Skeletal muscle tissue (tissue), 4 donors: ENCODE measurements around the gene IRAK4. TPM values are rescaled to one million over a fixed set of nuclear protein-coding genes. Genes with fewer than 3 reads are reported as not detected.

Experiments
- H3K27ac ChIP-seq: one replicate; pipeline ENCODE4 v1.7.0; 2013; ENCODE audit warnings: mild to moderate bottlenecking, low read depth, low read length, inconsistent platforms
- H3K27me3 ChIP-seq, 3 donors: one replicate each; pipeline ENCODE4 v1.7.0; 2013; ENCODE audit warnings: low read length in 3 of 3; ENCODE audit not compliant: control insufficient read depth in 3 of 3, insufficient read depth in 3 of 3
- H3K36me3 ChIP-seq, 3 donors: one replicate each; pipeline ENCODE4 v1.7.0; 2013; ENCODE audit warnings: low read length in 3 of 3; ENCODE audit not compliant: control insufficient read depth in 3 of 3, insufficient read depth in 3 of 3
- H3K4me1 ChIP-seq, 3 donors: one replicate each; pipeline ENCODE4 v1.7.0; 2013; ENCODE audit warnings: low read length in 3 of 3, mild to moderate bottlenecking in 3 of 3; ENCODE audit not compliant: control insufficient read depth in 3 of 3, insufficient read depth in 3 of 3
- H3K4me3 ChIP-seq, 3 donors: one replicate each; pipeline ENCODE4 v1.7.0; 2013; ENCODE audit warnings: low read length in 3 of 3
- H3K9ac ChIP-seq, 3 donors: one replicate each; pipeline ENCODE4 v1.7.0; 2013; ENCODE audit warnings: low read length in 3 of 3, mild to moderate bottlenecking in 3 of 3, moderate library complexity in 2 of 3, low read depth in 1 of 3
- H3K9me3 ChIP-seq, 3 donors: one replicate each; pipeline ENCODE4 v1.7.0; 2013; ENCODE audit warnings: low read length in 3 of 3; ENCODE audit not compliant: control insufficient read depth in 3 of 3
- total RNA-seq: library from RNA; depleted of rRNA; stranded (reverse); fragments of >200 nt; gene quantifications from one replicate; pipeline ENCODE4 v1.2.3, GENCODE V29; 2014
- donor health status: Osteomylitis.

IRAK4 gene
- total RNA-seq, 1 donor from 2014 or later: 7.3 TPM

DNA sequence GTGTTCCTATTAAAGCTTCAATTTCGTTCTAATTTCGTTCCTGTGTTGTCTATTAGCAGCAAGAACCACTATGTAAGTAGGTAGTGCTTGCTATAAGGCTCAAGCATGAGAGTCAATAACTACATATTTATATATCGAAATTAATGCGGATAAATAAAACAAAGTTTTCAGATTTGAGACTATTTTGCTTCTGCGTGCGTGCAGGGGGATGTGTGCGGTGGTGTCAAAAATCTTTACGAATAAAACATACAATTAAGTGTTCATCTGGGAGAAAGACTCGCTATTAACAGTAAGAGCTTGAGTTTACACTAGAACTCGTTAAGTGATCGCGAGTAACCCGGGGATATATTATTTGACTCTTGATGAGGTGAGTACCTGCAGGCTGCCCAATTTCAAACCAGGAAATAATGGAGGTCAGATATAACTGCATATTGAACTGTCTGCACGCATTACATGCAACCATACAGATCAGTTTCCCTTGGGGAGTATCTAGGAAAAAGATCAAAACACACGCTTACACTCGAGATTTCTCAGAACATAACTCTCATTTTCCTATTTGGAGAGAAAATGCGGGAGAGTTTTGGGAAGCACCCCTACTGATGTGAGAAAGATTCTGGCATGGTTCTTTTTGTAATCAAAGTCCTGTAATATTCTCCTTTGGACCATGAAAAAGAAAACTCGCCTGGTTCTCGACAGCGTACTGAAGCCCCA, 46.6 kb downstream of the IRAK4 start:
- no peaks in the 10 kb centered on the region for H3K9me3 ChIP-seq
- no peaks in the 10 kb centered on the region for H3K27me3 ChIP-seq
- H3K4me3 ChIP-seq: peak overlapping the region; percentile 85 to 95 (median 94)
- H3K27ac ChIP-seq: peak overlapping the region; percentile 96
- H3K36me3 ChIP-seq: peaks cover 5 to 6% (median 5%) of the 10 kb centered on the region in 3 donors
- peak overlapping the region; percentile 84 to 96 (median 96) for H3K9ac ChIP-seq
- H3K4me1 ChIP-seq: peaks cover 0 to 14% (median 4%) of the 10 kb centered on the region in 3 donors

DNA sequence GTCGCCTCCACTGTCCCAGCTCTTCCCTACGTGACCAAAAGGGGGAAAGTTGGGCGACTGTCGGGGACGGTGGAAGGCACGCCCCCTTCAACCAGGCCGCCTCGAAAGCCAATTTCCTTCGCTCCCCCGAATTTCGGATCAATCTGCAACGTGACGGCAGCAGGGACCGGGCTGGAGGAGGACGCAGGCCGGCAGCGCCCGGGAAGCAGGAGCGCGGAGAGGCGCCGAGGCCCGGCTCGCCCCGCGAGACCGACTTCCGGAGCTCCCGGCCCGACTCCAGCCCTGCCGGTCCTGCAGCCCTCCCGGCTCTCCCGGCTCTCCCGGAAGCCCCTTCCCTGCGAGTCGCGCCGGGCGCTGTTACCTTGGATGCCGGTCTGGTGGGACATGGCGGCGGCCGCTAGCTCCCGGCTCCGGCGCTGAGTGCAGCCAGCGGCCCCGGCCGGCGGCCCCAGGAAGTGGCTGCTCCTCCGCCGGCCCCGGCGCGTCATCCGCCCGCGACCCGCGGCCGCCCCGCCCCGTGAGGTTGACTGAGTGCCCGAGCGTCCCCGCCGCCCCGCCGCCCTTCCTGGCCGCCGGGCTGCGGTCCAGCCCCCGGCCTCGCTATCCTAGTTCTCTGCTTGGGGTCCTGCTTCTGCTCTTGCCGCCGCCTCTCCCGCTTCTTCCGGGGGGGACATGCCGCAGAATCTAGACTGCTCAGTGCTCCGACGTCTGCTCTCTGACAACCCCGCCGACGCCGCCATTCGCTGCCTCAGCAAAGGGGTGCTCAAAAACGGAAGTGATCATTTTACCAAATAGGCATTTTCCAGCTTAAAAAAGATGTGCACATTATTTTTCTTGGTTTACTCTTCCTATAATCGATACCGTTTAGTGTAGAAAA, 47.3 kb downstream of the IRAK4 start, which contains the start of gene TWF1:
Gene TWF1 (minus strand): TSS at position 458 of the 877 bp plus-strand sequence. CDS start 72 bp downstream, at position 386.
- H3K9me3 ChIP-seq: no peaks in the 10 kb centered on the region
- no peaks in the 10 kb centered on the region for H3K27me3 ChIP-seq
- peak within 1 kb of the TSS; percentile 85 to 95 (median 94) for H3K4me3 ChIP-seq

DNA sequence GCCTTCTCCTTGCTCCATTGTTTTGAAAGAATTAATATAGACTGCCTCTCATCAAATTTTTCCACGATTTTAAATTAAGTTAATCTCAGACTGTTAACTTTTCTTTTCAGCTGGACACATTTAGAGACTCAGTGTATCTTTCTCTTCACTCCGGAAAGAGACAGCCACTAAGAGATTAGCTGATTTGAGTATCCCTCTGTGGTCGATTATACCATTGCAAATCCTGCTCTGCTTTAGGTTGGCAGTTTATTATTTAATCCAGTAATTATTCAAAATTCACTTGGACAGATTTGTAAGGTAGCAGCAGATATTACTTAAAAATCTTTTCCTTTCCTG, 48.0 kb downstream of the IRAK4 start:
- Histone ChIP-seq H3K27me3 (no peaks in the 10 kb centered on the region), H3K9ac (peak overlapping the region; percentile 84 to 96 (median 96)), H3K4me1 (peaks cover 0 to 14% (median 4%) of the 10 kb centered on the region in 3 donors), H3K9me3 (no peaks in the 10 kb centered on the region), H3K4me3 (peak overlapping the region; percentile 73 to 94 (median 85)), H3K36me3 (no peaks in the 10 kb centered on the region), H3K27ac (peak overlapping the region; percentile 96)

More for the DNA sequence above, 47.3 kb downstream of the IRAK4 start, which contains the start of gene TWF1:
- H3K27ac ChIP-seq: peak within 1 kb of the TSS; percentile 96
- peak within 1 kb of the TSS; percentile 84 to 96 (median 96) for H3K9ac ChIP-seq
- H3K4me1 ChIP-seq: peaks cover 0 to 14% (median 4%) of the 10 kb centered on the region in 3 donors
- peaks cover 0 to under 1% (median under 1%) of the 10 kb centered on the region in 3 donors for H3K36me3 ChIP-seq

DNA sequence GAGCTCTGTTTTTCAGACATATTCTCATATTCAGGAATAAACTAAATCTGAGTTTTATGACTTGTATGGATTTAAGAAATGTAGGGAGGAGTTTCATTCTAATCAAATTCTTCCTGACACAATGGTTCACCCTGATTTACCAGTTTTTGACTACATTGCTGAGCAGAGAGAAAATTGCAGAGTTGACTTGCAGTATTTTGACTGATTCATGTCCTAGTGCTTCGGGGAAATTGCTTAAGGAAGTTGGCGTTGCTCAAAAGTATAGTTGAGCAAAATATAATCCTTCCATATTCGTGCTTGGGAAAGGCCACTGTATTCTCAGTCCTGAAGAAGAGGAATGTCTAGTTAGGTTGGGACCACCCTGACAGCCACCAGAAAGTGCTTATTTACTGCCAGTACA, 48.6 kb downstream of the IRAK4 start:
- peak overlapping the region; percentile 96 for H3K27ac ChIP-seq

DNA sequence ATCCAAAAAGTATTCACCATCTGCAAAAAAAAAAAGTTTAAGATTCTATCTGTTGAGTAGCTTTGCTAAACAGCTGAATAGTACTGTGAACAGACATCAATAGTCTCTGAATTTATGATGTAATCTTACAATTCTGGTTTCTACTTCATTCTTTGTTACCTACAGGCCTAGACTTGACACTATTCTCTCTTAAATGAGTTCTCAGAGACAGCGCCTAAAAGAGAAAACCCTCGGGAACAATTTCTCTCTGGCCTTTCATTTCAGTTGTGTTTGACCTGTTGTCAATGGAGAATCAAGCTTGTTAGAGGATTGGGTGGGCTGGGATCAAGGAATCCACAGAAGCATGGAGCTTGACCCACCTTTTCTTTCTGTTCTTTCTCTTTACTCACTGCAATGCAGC, 53.3 kb downstream of the IRAK4 start:
- Histone ChIP-seq H3K9me3 (no peaks in the 10 kb centered on the region), H3K27ac (no peak overlapping the region), H3K36me3 (no peaks in the 10 kb centered on the region), H3K9ac (no peak overlapping the region), H3K4me1 (peaks cover 0 to 2% (median 0%) of the 10 kb centered on the region in 3 donors), H3K4me3 (no peak overlapping the region), H3K27me3 (no peaks in the 10 kb centered on the region)

More for the DNA sequence above, 48.6 kb downstream of the IRAK4 start:
- H3K4me3 ChIP-seq: no peak overlapping the region
- H3K27me3 ChIP-seq: no peaks in the 10 kb centered on the region
- H3K9ac ChIP-seq: no peak overlapping the region
- H3K36me3 ChIP-seq: no peaks in the 10 kb centered on the region
- no peaks in the 10 kb centered on the region for H3K9me3 ChIP-seq
- H3K4me1 ChIP-seq: peaks cover 0 to 14% (median 4%) of the 10 kb centered on the region in 3 donors

DNA sequence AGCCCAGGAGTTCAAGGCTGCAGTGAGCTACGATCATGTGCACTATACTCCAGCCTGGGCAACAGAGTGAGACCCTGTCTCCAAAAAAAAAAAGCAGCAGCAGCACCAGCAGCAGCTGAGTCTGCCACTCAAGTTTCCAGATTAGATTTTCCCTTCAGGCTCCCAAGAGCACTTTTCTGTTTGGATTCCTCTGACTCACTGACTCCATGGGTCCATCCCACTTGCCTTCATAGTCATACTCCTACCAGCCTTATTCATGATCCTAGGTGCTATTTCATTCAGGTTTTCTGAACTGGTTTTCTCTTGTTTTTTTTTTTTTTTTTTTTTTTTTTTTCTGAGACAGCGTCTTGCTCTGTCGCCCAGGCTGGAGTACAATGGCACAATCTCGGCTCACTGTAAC, 54.2 kb downstream of the IRAK4 start:
- H3K27me3 ChIP-seq: no peaks in the 10 kb centered on the region
- H3K9me3 ChIP-seq: no peaks in the 10 kb centered on the region
- no peak overlapping the region for H3K27ac ChIP-seq
- no peak overlapping the region for H3K4me3 ChIP-seq
- H3K9ac ChIP-seq: no peak overlapping the region
- no peaks in the 10 kb centered on the region for H3K36me3 ChIP-seq
- peaks cover 0 to 2% (median 0%) of the 10 kb centered on the region in 3 donors for H3K4me1 ChIP-seq

DNA sequence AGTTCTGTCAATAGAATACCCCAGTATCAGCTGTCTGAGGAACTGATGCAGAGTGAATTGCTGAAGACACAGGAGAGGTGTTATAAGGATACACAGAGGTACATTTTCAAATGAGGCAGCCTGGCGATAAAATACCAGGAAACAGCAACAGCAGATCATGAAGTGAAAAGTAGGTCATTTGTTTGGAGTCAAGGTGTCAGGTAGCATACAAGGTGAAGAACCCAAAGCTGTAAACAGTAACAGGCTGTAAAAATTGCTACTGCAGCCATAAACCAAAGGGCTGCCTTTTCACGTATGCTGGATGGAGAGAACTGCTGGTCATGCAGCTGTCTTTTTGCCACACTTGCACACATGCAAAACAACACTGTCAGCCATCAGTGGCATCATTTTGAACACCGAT, 56.7 kb downstream of the IRAK4 start:
- Histone ChIP-seq H3K9ac (no peak overlapping the region), H3K4me3 (no peak overlapping the region), H3K27me3 (no peaks in the 10 kb centered on the region), H3K27ac (no peak overlapping the region), H3K4me1 (peaks cover 0 to 2% (median 0%) of the 10 kb centered on the region in 3 donors), H3K36me3 (no peaks in the 10 kb centered on the region), H3K9me3 (no peaks in the 10 kb centered on the region)

DNA sequence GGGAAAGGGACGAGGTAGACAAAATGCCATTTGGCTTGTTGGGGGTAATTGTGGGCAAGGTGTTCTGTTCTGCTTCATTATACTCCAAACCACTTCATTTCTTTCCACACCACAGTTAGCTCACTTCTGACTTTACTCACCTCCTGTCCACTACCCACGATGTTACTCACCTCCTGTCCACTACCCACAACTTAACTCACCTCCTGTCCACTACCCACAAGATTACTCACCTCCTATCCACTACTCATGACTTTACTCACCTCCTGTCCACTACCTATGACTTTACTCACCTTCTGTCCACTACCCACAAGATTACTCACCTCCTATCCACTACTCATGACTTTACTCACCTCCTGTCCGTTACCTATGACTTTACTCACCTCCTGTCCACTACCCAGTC, 57.4 kb downstream of the IRAK4 start:
- Histone ChIP-seq H3K27ac (no peak overlapping the region), H3K9me3 (no peaks in the 10 kb centered on the region), H3K9ac (no peak overlapping the region), H3K36me3 (no peaks in the 10 kb centered on the region), H3K4me1 (peaks cover 0 to 2% (median 0%) of the 10 kb centered on the region in 3 donors), H3K27me3 (no peaks in the 10 kb centered on the region), H3K4me3 (no peak overlapping the region)

DNA sequence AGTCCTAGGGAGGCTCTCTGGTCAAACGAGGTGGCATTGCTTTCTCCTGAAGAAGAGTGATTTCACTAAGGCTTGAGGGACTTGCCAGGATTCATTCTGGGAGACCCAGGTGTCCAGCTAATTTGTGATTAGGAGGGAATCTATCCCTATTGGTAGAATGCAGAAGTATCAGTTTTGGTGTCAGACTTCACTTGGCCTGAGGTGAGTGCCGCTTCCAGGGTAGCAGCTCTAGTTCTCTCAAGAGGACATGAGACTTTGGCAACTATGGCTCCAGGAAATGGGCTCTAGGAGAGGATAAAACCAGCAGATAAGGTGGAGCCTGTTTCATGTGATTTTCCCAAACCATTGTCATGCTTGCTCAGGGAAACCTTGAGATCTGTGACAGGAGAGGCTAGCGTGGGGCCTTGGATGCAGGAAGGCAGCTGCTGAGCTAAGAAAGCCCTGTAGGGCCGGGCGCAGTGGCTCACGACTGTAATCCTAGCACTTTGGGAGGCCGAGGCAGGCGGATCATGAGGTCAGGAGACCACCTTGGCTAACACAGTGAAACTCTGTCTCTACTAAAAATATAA, 65.5 kb downstream of the IRAK4 start:
- no peaks in the 10 kb centered on the region for H3K27me3 ChIP-seq
- no peaks in the 10 kb centered on the region for H3K4me1 ChIP-seq
- no peak overlapping the region for H3K9ac ChIP-seq
- no peak overlapping the region for H3K27ac ChIP-seq
- no peak overlapping the region for H3K4me3 ChIP-seq
- H3K36me3 ChIP-seq: no peaks in the 10 kb centered on the region
- H3K9me3 ChIP-seq: no peaks in the 10 kb centered on the region
